NK-92 treated with Interleukin-12 subunit alpha and Interleukin-12 subunit beta, amount 100 ng/mL, for 24 hours (cell line): ENCODE measurements around the gene WDR70.
"Not testable (repeated sequence)": the region's sequence is repeated elsewhere in the genome, so short reads cannot be mapped to it uniquely, and the experiment has no call there.

ENCODE experiments used
- DNase-seq: peaks from one replicate; lab custom pipeline; 2025; lab: John Stamatoyannopoulos, UW

Gene WDR70

GRCh38 chr5:37379100-37379628 lies at the start of gene WDR70:
Gene WDR70 (plus strand): TSS chr5:37379318. CDS start chr5:37379368, 50 bp downstream.
- DNase-seq, result peak; percentile 71

GRCh38 chr5:37334754-37335153 lies 44.4 kb upstream of the WDR70 start:
- not testable (repeated sequence) for DNase-seq

- not testable (repeated sequence) for DNase-seq
Measured at GRCh38 chr5:37342741-37343140, 36.4 kb upstream of the WDR70 start.

- no peak for DNase-seq
Measured at GRCh38 chr5:37355161-37355560, 24.0 kb upstream of the WDR70 start.

- no peak for DNase-seq
Measured at GRCh38 chr5:37370550-37370863, 8.6 kb upstream of the WDR70 start.

GRCh38 chr5:37370864-37371726 lies 8.0 kb upstream of the WDR70 start, which contains the start of gene NUP155:
Gene NUP155 (minus strand): TSS chr5:37371106. CDS start chr5:37370977, 129 bp downstream.
- DNase-seq, result peak; percentile 75

- DNase-seq, result no peak
Measured at GRCh38 chr5:37375091-37375490, 4.0 kb upstream of the WDR70 start.

- DNase-seq, result not testable (repeated sequence)
Measured at GRCh38 chr5:37378066-37378465, 1.1 kb upstream of the WDR70 start.

DNA sequence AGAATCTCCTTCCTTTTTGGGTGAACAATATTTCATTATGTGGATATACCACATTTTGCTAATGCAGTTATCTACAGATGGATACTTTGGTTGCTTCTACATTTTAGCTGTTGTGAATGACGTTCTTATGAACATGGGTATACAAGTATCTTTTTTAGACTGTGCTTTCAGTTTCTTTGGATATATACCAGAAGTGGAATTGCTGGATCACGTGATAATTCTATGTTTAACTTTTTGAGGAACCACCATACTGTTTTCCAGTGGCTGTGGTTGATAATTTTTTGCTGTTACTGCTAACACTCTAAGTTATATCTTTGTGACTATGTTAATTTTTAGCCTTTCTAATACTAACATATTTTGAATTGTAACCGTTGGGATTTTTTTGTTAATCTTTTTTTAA lies 12.5 kb downstream of the WDR70 start:
- DNase-seq, result no peak

GRCh38 chr5:37396352-37396751 lies 17.2 kb downstream of the WDR70 start:
- no peak for DNase-seq

GRCh38 chr5:37400501-37400900 lies 21.4 kb downstream of the WDR70 start:
- no peak for DNase-seq

- no peak for DNase-seq
Measured at GRCh38 chr5:37412515-37412914, 33.4 kb downstream of the WDR70 start.

DNA sequence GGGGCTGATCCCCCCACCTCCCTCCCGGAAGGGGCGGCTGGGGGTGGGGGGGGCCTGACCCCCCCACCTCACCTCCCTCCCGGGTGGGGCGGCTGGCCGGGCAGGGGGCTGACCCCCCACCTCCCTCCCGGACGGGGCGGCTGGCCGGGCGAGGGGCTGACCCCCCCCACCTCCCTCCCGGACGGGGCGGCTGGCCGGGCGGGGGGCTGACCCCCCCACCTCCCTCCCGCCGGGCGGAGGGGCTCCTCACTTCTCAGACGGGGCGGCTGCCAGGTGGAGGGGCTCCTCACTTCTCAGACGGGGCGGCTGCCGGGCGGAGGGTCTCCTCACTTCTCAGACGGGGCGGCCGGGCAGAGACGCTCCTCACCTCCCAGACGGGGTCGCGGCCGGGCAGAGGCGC lies 36.3 kb downstream of the WDR70 start:
- DNase-seq, result not testable (repeated sequence)

DNA sequence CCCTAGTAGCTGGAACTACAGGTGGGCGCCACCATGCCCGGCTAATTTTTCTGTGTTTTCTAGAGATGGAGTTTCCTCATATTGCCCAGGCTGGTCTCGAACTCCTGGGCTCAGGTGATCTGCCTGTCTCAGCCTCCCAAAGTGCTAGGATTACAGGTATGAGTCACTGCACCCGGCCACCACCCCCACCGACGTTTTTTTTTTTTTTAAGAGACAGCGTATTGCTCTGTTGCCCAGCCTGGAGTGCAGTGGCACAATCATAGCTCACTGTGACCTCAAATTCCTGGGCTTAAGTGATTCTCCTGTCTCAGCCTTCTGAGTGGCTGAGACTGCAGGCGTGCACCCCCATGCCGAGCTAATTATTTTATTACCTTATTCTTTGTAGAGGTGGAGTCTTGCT lies 38.2 kb downstream of the WDR70 start:
- no peak for DNase-seq

- no peak for DNase-seq
Measured at GRCh38 chr5:37424441-37424840, 45.3 kb downstream of the WDR70 start.

GRCh38 chr5:37428044-37428443 lies 48.9 kb downstream of the WDR70 start:
- no peak for DNase-seq

GRCh38 chr5:37435261-37435660 lies 56.1 kb downstream of the WDR70 start:
- DNase-seq, result no peak

DNA sequence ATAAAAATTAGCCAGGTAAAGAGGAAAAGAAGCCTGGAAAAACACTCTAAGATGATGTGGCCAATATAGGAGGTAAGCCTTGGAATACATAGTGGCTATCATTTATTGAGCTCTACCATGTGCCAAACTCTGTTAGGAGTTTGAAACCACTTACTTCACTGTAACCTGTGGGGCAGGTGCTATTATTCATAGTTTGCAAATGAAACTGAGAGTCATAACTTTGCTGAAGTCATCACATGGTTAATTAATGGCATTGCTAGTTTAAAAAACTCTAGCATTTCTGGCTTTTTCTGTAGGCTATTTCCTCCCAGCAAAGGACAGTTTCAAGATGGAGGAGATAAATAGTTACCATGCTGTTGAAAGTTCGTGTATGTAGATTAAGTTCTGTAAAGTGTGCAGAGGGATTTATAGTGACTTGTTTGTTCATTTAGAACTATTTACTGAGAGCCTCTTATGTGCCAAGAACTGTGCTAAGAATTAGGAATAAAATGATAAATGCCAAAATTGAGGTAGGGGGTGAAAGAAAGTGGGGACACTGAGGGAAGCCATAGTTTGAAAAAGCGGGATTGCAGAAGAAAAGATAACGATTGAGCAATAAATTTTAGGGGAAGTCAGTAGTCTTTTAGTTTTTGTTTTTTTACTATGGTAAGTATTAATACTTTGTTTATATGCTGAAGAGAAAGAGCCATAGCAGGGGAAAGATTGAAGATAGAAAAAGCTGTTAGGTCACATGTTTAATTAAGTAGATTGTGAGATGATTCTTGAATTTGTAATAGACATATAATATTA lies 57.2 kb downstream of the WDR70 start:
- DNase-seq, result no peak

- no peak for DNase-seq
Measured at GRCh38 chr5:37437711-37438110, 58.6 kb downstream of the WDR70 start.

DNA sequence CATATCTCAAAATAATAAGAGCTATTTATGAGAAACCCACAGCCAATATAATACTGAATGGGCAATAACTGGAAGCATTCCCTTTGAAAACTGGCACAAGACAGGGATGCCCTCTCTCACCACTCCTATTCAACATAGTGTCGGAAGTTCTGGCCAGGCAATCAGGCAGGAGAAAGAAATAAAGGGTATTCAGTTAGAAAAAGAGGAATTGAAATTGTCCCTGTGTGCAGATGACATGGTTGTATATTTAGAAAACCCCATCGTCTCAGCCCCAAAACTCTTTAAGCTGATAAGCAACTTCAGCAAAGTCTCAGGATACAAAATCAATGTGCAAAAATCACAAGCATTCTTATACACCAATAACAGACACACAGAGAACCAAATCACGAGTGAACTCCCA lies 66.7 kb downstream of the WDR70 start:
- not testable (repeated sequence) for DNase-seq

GRCh38 chr5:37448941-37449340 lies 69.8 kb downstream of the WDR70 start:
- no peak for DNase-seq

DNA sequence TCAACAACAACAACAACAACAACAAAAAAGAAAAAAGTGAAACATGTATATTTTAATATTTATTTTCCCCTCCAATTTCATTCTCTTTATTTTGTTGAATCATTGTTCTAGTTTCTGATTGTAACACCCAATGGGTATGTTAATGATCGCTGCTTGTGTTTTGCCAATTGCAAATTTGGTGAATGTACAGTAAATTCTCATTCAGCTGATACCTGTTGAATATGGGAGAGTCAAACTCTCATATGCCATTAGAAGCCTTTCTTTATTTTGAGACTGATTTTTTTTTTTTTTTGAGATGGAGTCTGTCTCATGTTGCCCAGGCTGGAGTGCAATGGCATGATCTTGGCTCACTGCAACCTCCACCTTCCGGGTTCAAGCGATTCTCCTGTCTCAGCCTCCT lies 72.9 kb downstream of the WDR70 start:
- not testable (repeated sequence) for DNase-seq

GRCh38 chr5:37453252-37453651 lies 74.1 kb downstream of the WDR70 start:
- DNase-seq, result not testable (repeated sequence)
